NB4 (cell line): Measurements from ENCODE around the gene NPLOC4.

ENCODE experiments used
- CTCF ChIP-seq: IDR thresholded peaks from one replicate; pipeline ENCODE4 v1.5.1; 2012; ENCODE audit warnings: low read depth, low read length
- POLR2A ChIP-seq: IDR thresholded peaks from 2 replicates; pipeline ENCODE4 v1.6.1; 2011; ENCODE audit warnings: mild to moderate bottlenecking; ENCODE audit not compliant: insufficient read length; ENCODE audit errors: extremely low read depth
- TF ChIP-seq, protein P1 (sequence below): IDR thresholded peaks from 2 replicates; pipeline ENCODE4 v1.6.1; 2011; ENCODE audit warnings: low read depth, low read length

DNA sequence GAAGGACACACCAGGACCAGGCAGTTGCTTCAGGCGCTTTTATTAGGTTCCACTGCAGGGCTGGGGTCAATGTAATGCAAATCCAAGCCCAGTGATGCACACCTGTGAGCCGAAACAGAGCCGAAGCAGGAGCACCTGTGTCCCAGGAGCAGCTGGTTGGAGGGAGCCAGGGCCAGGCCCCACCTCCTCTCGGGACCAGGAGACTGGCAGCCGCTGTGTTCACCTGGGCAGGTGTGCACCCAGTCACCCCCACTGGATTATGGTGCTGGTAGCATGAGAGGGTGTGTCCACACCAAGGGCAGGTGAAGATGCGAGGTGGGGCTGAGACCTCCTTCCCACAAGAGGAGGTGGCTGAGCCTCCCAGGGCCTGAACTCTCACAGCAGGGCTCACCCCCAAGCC is 80.0 kb downstream of the NPLOC4 start:
- no peak for TF ChIP-seq CTCF
- no peak for TF ChIP-seq POLR2A
- TF ChIP-seq, protein P1, sequence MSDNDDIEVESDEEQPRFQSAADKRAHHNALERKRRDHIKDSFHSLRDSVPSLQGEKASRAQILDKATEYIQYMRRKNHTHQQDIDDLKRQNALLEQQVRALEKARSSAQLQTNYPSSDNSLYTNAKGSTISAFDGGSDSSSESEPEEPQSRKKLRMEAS: no peak
